ENCODE measurements around the gene EIPR1. TPM values are rescaled to one million over a fixed set of nuclear protein-coding genes. Genes with fewer than 3 reads are reported as not detected.
A peak's percentile ranks its signal among the peaks of the same experiment; 100 is the strongest.

Gene EIPR1
- total RNA-seq, 1 donor from 2014 or later = 46.4 TPM

DNA sequence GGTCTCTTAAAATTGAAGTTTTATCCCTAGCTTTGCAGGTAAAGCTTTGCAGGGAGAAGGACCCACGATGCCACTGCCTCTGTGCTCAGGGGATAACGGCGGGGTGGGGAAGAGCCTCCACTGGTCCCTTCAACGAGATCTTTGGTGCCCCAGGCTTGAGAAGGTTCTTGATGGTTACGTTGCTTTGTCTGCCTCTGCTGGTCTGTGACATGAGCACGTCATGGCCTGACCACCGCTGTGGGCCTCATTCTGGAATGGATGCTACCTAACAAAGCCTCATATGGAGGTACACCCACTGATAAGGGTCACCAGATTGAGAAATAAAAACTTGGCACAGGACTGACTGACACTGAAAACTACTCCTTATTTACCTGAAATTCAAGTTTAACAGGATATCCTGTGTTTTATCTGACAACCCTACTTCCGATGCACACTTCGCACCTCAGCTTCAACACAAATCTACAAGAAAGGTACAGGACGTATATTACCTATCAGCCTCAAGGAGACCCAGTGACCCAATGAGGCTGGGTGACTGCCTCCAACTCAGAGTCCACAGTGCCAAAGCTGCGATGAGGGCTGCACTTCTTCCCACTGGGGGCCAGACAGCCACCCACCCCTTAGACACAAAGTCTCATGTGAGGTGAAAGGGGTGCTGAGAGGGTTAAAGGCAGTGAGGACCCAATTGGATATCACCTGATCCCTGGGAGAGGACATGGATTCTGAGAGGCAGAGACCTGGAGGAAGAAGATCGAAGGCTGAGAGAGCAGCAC, 64.9 kb downstream of the EIPR1 start:
- Mint-ChIP-seq H3K4me3 (ENCODE audit: low read depth) (no peak overlapping the region), H3K27me3 (ENCODE audit: low read depth) (no peaks in the 10 kb centered on the region), H3K27ac (peak overlapping the region; percentile 43), H3K4me1 (ENCODE audit: low read depth) (peaks cover 5% of the 10 kb centered on the region), H3K9me3 (no peaks in the 10 kb centered on the region), H3K36me3 (ENCODE audit: low read depth) (peaks cover 4% of the 10 kb centered on the region)
- no peak for DNase-seq (ENCODE audit: low spot score)
- intact Hi-C loops (cut with micrococcal nuclease) = no loop called here

DNA sequence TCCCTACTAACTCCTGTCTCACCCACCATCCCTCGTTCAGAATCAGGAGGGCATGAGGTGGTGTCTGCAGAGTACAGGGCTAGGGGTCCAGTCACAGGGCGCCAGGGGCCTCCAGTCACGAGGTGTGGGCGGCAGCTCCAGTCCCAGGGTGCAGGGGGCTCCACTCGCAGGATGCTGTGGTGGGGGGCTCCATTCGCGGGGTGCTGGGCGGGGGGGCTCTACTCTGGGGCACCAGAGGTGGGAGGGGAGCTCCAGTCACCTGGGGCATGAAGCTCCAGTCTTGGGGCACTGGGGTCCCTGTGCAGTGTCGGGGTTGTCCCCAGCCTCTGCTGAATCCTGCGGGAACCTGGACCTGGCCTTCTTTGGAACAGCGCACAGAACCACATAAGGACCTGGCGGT, 66.0 kb downstream of the EIPR1 start:
- Mint-ChIP-seq H3K27ac (no peak overlapping the region), H3K9me3 (no peaks in the 10 kb centered on the region), H3K36me3 (ENCODE audit: low read depth) (no peaks in the 10 kb centered on the region), H3K4me1 (ENCODE audit: low read depth) (peaks cover 5% of the 10 kb centered on the region), H3K4me3 (ENCODE audit: low read depth) (no peak overlapping the region), H3K27me3 (ENCODE audit: low read depth) (no peaks in the 10 kb centered on the region)
- no peak for DNase-seq (ENCODE audit: low spot score)
- intact Hi-C loops (cut with micrococcal nuclease) = no loop called here

DNA sequence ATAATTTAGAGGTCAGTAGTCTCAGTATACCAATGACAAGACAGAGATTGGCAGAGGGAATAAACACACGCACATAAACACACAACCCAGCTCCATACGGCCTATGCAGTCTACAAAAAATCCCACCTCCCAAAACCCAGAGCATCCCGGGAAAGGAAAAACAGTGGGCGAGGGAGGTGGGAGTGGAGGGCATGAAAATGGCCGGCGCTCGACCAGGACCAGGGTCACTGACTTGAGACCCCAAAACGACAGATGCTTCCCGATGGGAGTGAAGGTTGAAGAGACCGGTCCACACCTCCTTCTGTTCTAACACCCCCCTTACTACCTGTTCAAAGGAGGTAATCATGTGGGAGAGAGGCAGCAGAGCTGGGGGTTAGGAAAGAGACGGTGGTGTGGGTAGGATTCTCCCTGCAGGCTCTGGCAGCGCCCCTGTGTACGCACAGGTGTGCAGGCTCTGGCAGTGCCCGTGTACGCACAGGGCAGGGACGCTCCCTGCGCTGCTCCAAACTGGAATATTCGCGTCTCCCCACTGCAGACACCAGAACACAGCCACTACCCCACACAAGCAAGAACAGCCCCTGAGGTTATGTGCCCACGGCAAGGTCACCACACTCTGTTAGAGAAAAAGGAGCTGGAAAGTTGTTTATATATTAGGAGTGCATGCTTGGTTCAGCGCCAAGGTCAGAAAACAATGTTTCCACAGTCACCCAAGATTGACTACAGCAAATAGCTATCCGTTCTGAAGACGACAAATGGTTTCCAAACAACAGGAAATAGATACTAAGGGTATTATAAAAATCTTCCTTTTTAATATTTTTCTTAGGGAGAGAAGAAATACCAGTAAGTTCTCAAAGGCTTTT, 67.9 kb downstream of the EIPR1 start:
- DNase-seq (ENCODE audit: low spot score) = no peak
- intact Hi-C loops (cut with micrococcal nuclease) = no loop called here

DNA sequence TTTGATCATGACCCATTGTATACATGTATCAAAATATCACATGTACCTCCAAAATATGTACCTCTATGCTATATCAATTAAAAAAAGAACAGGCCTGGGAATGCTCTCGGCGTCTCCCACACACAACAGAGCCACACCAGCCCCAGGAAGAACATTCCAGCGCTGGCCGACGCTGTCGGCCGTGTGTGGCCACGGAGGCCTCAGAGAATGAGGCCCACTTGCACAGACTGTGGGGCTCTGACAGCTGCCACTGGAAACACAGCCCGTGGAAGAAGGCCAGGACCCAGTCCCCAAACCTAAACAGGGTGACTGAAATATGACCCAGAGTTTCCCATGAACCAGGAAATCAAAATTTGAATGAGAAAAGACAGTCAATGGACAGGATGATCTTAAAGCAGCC, 69.7 kb downstream of the EIPR1 start:
- DNase-seq (ENCODE audit: low spot score) = no peak
- H3K27ac Mint-ChIP-seq = no peak overlapping the region
- intact Hi-C loops (cut with micrococcal nuclease) = no loop called here
- H3K4me1 Mint-ChIP-seq (ENCODE audit: low read depth) = peaks cover 8% of the 10 kb centered on the region
- H3K9me3 Mint-ChIP-seq = no peaks in the 10 kb centered on the region
- peaks cover 3% of the 10 kb centered on the region for H3K36me3 Mint-ChIP-seq (ENCODE audit: low read depth)
- H3K4me3 Mint-ChIP-seq (ENCODE audit: low read depth) = no peak overlapping the region
- H3K27me3 Mint-ChIP-seq (ENCODE audit: low read depth) = no peaks in the 10 kb centered on the region

More for the DNA sequence above, 67.9 kb downstream of the EIPR1 start:
- H3K9me3 Mint-ChIP-seq = no peaks in the 10 kb centered on the region
- H3K27me3 Mint-ChIP-seq (ENCODE audit: low read depth) = no peaks in the 10 kb centered on the region
- H3K4me3 Mint-ChIP-seq (ENCODE audit: low read depth) = no peak overlapping the region
- H3K4me1 Mint-ChIP-seq (ENCODE audit: low read depth) = peaks cover 5% of the 10 kb centered on the region
- H3K36me3 Mint-ChIP-seq (ENCODE audit: low read depth) = no peaks in the 10 kb centered on the region
- no peak overlapping the region for H3K27ac Mint-ChIP-seq

DNA sequence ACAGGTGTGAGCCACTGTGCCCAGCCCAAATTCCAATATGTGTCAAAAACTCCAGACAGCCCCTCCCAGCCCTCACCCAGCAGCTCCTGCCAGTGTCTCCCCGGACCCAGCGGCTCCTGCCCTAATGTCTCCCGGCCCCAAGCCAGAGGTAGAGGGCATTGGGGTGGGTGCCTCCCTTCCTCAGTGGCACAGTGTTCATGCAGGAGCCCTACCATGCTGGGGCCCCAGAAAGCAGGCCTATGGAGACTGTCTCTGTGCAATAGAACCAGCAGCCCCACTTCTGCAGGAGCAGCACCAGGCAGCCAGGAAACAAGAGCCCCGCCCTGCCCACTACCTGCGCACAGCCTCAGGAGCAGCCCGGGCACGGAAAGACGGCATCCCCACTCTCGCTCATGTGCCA, 70.4 kb downstream of the EIPR1 start:
- Mint-ChIP-seq H3K27me3 (ENCODE audit: low read depth) (no peaks in the 10 kb centered on the region), H3K27ac (no peak overlapping the region), H3K4me1 (ENCODE audit: low read depth) (peaks cover 9% of the 10 kb centered on the region), H3K9me3 (no peaks in the 10 kb centered on the region), H3K36me3 (ENCODE audit: low read depth) (peaks cover 9% of the 10 kb centered on the region), H3K4me3 (ENCODE audit: low read depth) (no peak overlapping the region)
- intact Hi-C loops (cut with micrococcal nuclease) = no loop called here
- no peak for DNase-seq (ENCODE audit: low spot score)

DNA sequence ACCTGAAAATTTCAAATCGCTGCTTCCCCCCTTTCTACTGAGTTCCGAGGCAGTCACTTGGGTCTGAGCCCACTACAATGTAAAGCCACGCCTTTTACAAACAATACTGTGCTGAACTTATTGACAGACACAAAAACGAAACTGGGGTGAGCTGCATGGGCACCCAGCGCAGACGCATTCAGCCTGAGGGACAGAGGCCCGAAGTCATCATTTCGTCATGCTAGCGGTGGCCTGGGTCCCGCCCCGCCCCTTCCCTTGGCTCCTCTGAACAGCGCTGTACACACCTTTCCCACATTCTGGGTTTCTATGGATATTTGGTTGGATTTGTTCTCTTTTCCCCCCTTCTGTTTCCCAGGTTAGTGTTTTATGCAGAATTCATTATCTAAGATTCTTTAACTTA, 71.7 kb downstream of the EIPR1 start:
- Mint-ChIP-seq H3K27ac (no peak overlapping the region), H3K36me3 (ENCODE audit: low read depth) (peaks cover 9% of the 10 kb centered on the region), H3K4me1 (ENCODE audit: low read depth) (peaks cover 9% of the 10 kb centered on the region), H3K4me3 (ENCODE audit: low read depth) (no peak overlapping the region), H3K9me3 (no peaks in the 10 kb centered on the region), H3K27me3 (ENCODE audit: low read depth) (no peaks in the 10 kb centered on the region)
- intact Hi-C loops (cut with micrococcal nuclease) = no loop called here
- no peak for DNase-seq (ENCODE audit: low spot score)

DNA sequence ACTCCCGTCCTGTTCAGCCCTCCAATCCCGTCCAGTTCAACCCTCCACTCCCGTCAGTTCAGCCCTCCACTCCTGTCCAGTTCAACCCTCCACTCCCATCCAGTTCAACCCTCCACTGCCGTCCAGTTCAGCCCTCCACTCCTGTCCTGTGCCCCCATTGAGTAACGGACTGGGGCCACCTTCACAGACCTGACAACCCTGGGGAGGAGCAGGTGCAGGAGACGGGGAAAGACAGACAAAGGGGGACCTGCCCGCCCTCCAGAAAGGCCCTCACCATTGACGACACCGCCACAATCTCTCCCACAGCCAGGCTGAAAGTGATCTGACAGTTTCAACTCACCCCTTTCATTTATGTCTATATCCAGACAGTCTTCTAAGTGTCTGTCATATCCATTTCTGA, 72.2 kb downstream of the EIPR1 start:
- peaks cover 9% of the 10 kb centered on the region for H3K4me1 Mint-ChIP-seq (ENCODE audit: low read depth)
- no peak overlapping the region for H3K27ac Mint-ChIP-seq
- intact Hi-C loops (cut with micrococcal nuclease) = no loop called here

DNA sequence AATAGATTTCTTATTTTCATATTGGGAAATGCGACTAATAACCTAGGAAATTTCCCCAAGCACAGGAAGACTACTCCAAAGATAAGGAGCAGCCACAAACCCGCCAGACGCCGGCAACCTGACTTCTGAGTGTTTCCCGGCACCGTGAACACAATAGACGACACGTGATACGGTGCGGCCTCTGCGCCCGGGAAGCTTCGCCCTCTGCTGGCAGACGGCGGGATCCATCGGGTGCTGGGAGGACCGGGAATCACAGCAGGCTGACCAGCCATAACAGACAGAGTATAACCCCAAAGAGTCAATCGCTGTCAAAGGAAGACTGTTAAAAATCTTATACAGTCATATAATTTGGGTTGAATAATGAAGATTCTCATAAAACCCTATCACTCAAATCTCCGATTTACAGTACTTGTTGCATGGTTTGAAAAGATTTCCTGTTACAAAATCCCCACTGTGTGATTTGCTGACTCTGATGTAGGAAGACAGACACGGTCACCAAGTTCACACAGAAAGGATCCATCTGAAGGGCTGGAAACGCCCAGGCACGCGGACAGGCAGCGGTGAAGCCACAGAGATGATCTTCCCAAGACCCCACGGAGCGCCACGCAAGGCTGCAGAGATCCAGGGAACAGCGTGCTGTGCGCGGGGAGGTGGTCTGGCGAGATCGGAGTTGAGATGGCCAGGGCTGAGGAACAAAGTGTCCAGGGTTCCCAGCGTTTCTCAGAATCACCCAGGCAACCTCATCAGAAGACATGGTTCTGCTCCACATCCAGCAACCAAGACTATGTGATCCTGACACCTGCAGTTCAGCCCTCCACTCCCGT, 73.8 kb downstream of the EIPR1 start:
- peak; percentile 56 for DNase-seq (ENCODE audit: low spot score)
- Mint-ChIP-seq H3K27ac (peak overlapping the region; percentile 52), H3K36me3 (ENCODE audit: low read depth) (peaks cover 9% of the 10 kb centered on the region), H3K27me3 (ENCODE audit: low read depth) (no peaks in the 10 kb centered on the region), H3K9me3 (no peaks in the 10 kb centered on the region), H3K4me1 (ENCODE audit: low read depth) (peaks cover 9% of the 10 kb centered on the region), H3K4me3 (ENCODE audit: low read depth) (no peak overlapping the region)
- intact Hi-C loops (cut with micrococcal nuclease) = loop anchor here (1.0 kb wide), 3 partner anchors 80 to 124 kb away; no protein-coding TSS in a partner anchor

More for the DNA sequence above, 72.2 kb downstream of the EIPR1 start:
- no peak overlapping the region for H3K4me3 Mint-ChIP-seq (ENCODE audit: low read depth)
- H3K36me3 Mint-ChIP-seq (ENCODE audit: low read depth) = peaks cover 9% of the 10 kb centered on the region
- no peaks in the 10 kb centered on the region for H3K27me3 Mint-ChIP-seq (ENCODE audit: low read depth)
- no peaks in the 10 kb centered on the region for H3K9me3 Mint-ChIP-seq
- no peak for DNase-seq (ENCODE audit: low spot score)

DNA sequence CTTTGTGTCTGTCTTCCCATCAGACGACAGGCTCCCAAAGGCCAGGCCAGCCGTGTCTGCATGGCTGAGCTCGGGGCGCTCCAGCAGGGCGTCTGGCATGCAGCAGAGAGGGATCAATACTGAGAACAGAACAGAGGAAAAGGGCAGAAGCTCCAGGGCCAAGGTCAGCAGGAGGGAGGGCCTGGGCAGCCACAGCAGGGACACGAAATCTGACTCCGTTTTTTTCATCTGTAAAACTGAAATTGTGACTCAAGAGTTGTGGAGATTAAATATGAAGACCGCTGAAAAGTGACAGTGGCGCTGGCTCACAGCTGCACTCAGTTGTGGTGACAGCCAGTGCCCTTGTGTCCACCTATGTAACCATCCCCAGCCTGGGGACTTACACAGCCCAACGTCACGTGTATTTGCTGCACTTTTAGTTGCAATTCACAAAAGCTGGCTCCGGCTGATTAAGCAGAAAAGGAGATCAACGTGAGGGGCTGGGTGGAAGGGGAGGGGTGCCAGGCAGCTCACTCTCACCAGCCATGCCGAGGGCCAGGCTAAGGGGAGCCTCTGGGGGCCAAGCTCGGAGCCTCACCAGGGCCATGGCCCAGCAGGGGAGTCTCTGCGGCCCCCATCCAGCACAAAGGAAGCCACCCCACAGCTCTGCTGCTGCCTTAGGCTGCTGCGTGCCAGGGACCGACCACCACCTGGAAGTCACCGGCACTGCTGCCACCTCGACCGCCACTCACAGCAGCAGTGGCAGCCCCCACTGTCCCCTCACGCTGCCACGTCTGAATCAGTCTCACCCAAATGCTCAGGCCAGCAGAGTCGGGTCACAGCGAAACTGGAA, 74.7 kb downstream of the EIPR1 start:
- H3K27me3 Mint-ChIP-seq (ENCODE audit: low read depth) = no peaks in the 10 kb centered on the region
- intact Hi-C loops (cut with micrococcal nuclease) = loop anchor here (1.0 kb wide), 3 partner anchors 80 to 124 kb away; no protein-coding TSS in a partner anchor
- H3K9me3 Mint-ChIP-seq = no peaks in the 10 kb centered on the region
- peak overlapping the region; percentile 52 for H3K27ac Mint-ChIP-seq
- no peak overlapping the region for H3K4me3 Mint-ChIP-seq (ENCODE audit: low read depth)
- peaks cover 9% of the 10 kb centered on the region for H3K36me3 Mint-ChIP-seq (ENCODE audit: low read depth)
- DNase-seq (ENCODE audit: low spot score) = no peak
- peaks cover 9% of the 10 kb centered on the region for H3K4me1 Mint-ChIP-seq (ENCODE audit: low read depth)

DNA sequence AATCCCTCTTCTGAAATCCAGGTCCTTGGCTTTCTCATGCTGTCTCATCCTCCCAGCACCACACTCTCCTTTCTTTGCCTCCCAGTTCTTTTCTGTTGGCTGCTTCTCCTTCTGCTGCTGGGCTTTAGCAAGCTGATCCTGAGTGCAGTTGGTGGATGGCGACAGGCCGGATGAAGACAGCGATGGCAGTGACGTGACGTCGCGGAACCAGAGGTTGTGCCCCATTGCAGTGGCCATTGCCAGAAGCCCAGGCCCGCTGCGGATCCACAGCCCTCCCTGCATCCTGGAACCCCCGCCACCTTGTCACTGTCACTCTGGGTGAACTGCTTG, 75.2 kb downstream of the EIPR1 start:
- no peaks in the 10 kb centered on the region for H3K27me3 Mint-ChIP-seq (ENCODE audit: low read depth)
- peaks cover 9% of the 10 kb centered on the region for H3K4me1 Mint-ChIP-seq (ENCODE audit: low read depth)

DNA sequence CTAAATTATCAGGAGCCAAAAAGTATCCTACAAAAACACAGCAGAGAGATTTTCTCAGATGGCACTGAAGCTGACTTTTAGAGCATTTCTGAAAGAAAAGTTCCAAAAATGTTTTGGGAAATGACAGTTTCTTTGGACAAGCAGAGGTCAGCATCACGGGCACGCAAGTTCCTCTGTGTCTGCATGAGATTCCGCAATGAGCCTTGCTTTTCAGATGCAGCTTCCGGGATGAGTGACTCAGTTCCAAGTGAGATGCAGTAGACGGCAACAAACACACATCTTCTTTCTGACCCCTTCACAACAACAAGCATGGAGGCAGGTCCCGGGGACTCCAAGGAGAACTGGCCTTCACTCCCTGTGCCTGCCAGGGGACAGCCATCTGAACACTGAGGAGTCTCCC, 76.6 kb downstream of the EIPR1 start:
- Mint-ChIP-seq H3K36me3 (ENCODE audit: low read depth) (peaks cover 9% of the 10 kb centered on the region), H3K4me3 (ENCODE audit: low read depth) (no peak overlapping the region), H3K27ac (no peak overlapping the region), H3K27me3 (ENCODE audit: low read depth) (no peaks in the 10 kb centered on the region), H3K9me3 (no peaks in the 10 kb centered on the region), H3K4me1 (ENCODE audit: low read depth) (peaks cover 9% of the 10 kb centered on the region)
- DNase-seq (ENCODE audit: low spot score) = no peak
- intact Hi-C loops (cut with micrococcal nuclease) = no loop called here

More for the DNA sequence above, 75.2 kb downstream of the EIPR1 start:
- peaks cover 9% of the 10 kb centered on the region for H3K36me3 Mint-ChIP-seq (ENCODE audit: low read depth)
- intact Hi-C loops (cut with micrococcal nuclease) = no loop called here
- no peaks in the 10 kb centered on the region for H3K9me3 Mint-ChIP-seq
- H3K27ac Mint-ChIP-seq = peak overlapping the region; percentile 49
- DNase-seq (ENCODE audit: low spot score) = no peak
- H3K4me3 Mint-ChIP-seq (ENCODE audit: low read depth) = no peak overlapping the region

Data from activated T-helper 2 cell treated with anti-CD3 and anti-CD28 coated beads, Interferon-gamma antibody, Interleukin-2, Interleukin-4, amounts not matched to agents 10 μg/mL and 5 μg/mL and 100 μg/mL, durations not matched to agents 14 hours and 24 hours and 36 hours (primary cell).